Activated T-cell treated with anti-CD3 and anti-CD28 coated beads for 4 hours (primary cell): ENCODE data around the gene GLT8D2.

Experiments
- DNase-seq: peaks from one replicate; pipeline ENCODE4 v3.0.0-alpha.2; 2020

The GLT8D2 gene

GRCh38 chr12:103997286-103997900, 52.6 kb downstream of the GLT8D2 start:
- DNase-seq: no peak

GRCh38 chr12:103996595-103996994, 53.4 kb downstream of the GLT8D2 start:
- no peak for DNase-seq

GRCh38 chr12:103994235-103994634, 55.8 kb downstream of the GLT8D2 start:
- DNase-seq: no peak

GRCh38 chr12:103986829-103987228, 63.2 kb downstream of the GLT8D2 start:
- DNase-seq: no peak

GRCh38 chr12:103978384-103978982, 71.5 kb downstream of the GLT8D2 start:
- DNase-seq: no peak

- no peak for DNase-seq
Observed at GRCh38 chr12:103975368-103975767, 74.6 kb downstream of the GLT8D2 start.

- DNase-seq: no peak
Observed at GRCh38 chr12:103973909-103974308, 76.1 kb downstream of the GLT8D2 start.

GRCh38 chr12:103969391-103969790, 80.6 kb downstream of the GLT8D2 start:
- DNase-seq: no peak

GRCh38 chr12:103966736-103967135, 83.3 kb downstream of the GLT8D2 start:
- DNase-seq: no peak

GRCh38 chr12:103965590-103966504, 84.1 kb downstream of the GLT8D2 start, which contains the start of gene TDG:
Gene TDG, plus strand, starts transcription at chr12:103965872. Its CDS starts 166 bp downstream, at chr12:103966038.
- peak; percentile 94 for DNase-seq

- DNase-seq: no peak
Observed at GRCh38 chr12:103965255-103965589, 84.8 kb downstream of the GLT8D2 start.

- no peak for DNase-seq
Observed at GRCh38 chr12:103964805-103965204, 85.2 kb downstream of the GLT8D2 start.

GRCh38 chr12:103962493-103962892, 87.5 kb downstream of the GLT8D2 start:
- DNase-seq: no peak

- DNase-seq: no peak
Observed at GRCh38 chr12:103960616-103961227, 89.3 kb downstream of the GLT8D2 start.

- DNase-seq: no peak
Observed at GRCh38 chr12:103958621-103959020, 91.4 kb downstream of the GLT8D2 start.

- DNase-seq: no peak
Observed at GRCh38 chr12:103957865-103958388, 92.1 kb downstream of the GLT8D2 start.

- no peak for DNase-seq
Observed at GRCh38 chr12:103956509-103957027, 93.4 kb downstream of the GLT8D2 start.

- DNase-seq: no peak
Observed at GRCh38 chr12:103955811-103956508, 94.0 kb downstream of the GLT8D2 start.

GRCh38 chr12:103952497-103952896, 97.5 kb downstream of the GLT8D2 start:
- DNase-seq: no peak

GRCh38 chr12:103948746-103949406, 101.1 kb downstream of the GLT8D2 start:
- no peak for DNase-seq

GRCh38 chr12:103947871-103948555, 102.0 kb downstream of the GLT8D2 start:
- DNase-seq: no peak
